HCT116 (cell line): Measurements from ENCODE around the gene PCBP3. TPM values are rescaled to one million over a fixed set of nuclear protein-coding genes. Genes with fewer than 3 reads are reported as not detected.

Experiments used
- ATAC-seq: fragments of 200-7000 bp; cut with Tn5 transposase; 2 replicates; pipeline ENCODE4 v1.9.1; 2020; ENCODE audit warnings: mild to moderate bottlenecking, moderate library complexity
- BruUV-seq: library from RNA; stranded (reverse); fragments of 400-500 nt; replicated peaks from 2 replicates; lab custom pipeline; 2021; lab: Mats Ljungman, UMichigan
- CTCF ChIA-PET: fragments of 300-600 bp; sonication (Branson Sonifier 250); formaldehyde crosslinking; loops from one replicate; lab custom pipeline; 2021; ENCODE audit warnings: antibody characterized with exemption; lab: Charles Lee
- POLR2A ChIA-PET: fragments of 300-600, 350-600 bp; sonication (Branson Sonifier 250); formaldehyde crosslinking; loops from one replicate; lab custom pipeline; 2021; ENCODE audit warnings: antibody characterized with exemption; lab: Charles Lee
- RAD21 ChIA-PET, 2 experiments: fragments of 300-600 bp; sonication (Branson Sonifier 250); formaldehyde crosslinking; loops; one replicate each; lab custom pipeline; 2023; ENCODE audit warnings: low total read pairs in 2 of 2; ENCODE audit not compliant: uncharacterized antibody in 2 of 2, unreplicated experiment in 2 of 2, low non-redundant PET in 1 of 2; lab: Charles Lee
- DNase-seq: peaks from one replicate; pipeline ENCODE4 v3.0.0-alpha.2; 2010; ENCODE audit warnings: low read depth, low spot score
- H2AFZ ChIP-seq: fragments of 200-600 bp; shearing (Covaris generic), sonication (generic); 2 replicates; pipeline ENCODE4 v1.6.1; 2017; ENCODE audit warnings: low read depth, mixed run types, mixed read lengths, antibody characterized with exemption, low read length; ENCODE audit not compliant: poor library complexity, severe bottlenecking
- H3K27ac ChIP-seq: 2 replicates; pipeline ENCODE4 v1.5.1; 2012; ENCODE audit warnings: low read depth, low read length
- H3K27me3 ChIP-seq: fragments of 200-600 bp; sonication (generic); 2 replicates; pipeline ENCODE4 v1.6.1; 2016; ENCODE audit warnings: mixed run types, low read length, mixed read lengths; ENCODE audit not compliant: insufficient read depth
- H3K36me3 ChIP-seq, 2 experiments: fragments of 200-500 bp in 1 of 2; fragments of 200-600 bp in 1 of 2; sonication (Bioruptor generic) in 1 of 2; sonication (generic) in 1 of 2; 2 replicates each; pipeline versions ENCODE4 v1.5.1 to v1.6.1; 2014 to 2016; ENCODE audit warnings: low read length in 2 of 2, inconsistent platforms in 1 of 2, mixed read lengths in 1 of 2, mixed run types in 1 of 2; ENCODE audit not compliant: insufficient read depth in 2 of 2, control insufficient read depth in 1 of 2
- H3K4me1 ChIP-seq, 2 experiments: fragments of 200-600 bp in 1 of 2; sonication (generic) in 1 of 2; 2 replicates each; pipeline versions ENCODE4 v1.5.1 to v1.6.1; 2012 to 2017; ENCODE audit warnings: low read length in 2 of 2, inconsistent platforms in 1 of 2, mild to moderate bottlenecking in 1 of 2, mixed read lengths in 1 of 2, mixed run types in 1 of 2, moderate library complexity in 1 of 2; ENCODE audit not compliant: insufficient read depth in 2 of 2, control insufficient read depth in 1 of 2
- H3K4me2 ChIP-seq: fragments of 200-600 bp; sonication (generic); 2 replicates; pipeline ENCODE4 v1.6.1; 2017; ENCODE audit warnings: mixed run types, low read length, mixed read lengths
- H3K4me3 ChIP-seq, 2 experiments: fragments of 200-600 bp in 1 of 2; sonication (generic) in 1 of 2; replicated peaks in 1 of 2; 2 replicates each; pipeline ENCODE4 v1.5.1; 2011 to 2016; ENCODE audit warnings: low read length in 2 of 2, control low read depth in 1 of 2, low read depth in 1 of 2, mild to moderate bottlenecking in 1 of 2, mixed read lengths in 1 of 2, mixed run types in 1 of 2
- H3K79me2 ChIP-seq: fragments of 200-600 bp; sonication (generic); 2 replicates; pipeline ENCODE4 v1.6.1; 2017; ENCODE audit warnings: mild to moderate bottlenecking, mixed run types, low read length, moderate library complexity, mixed read lengths; ENCODE audit not compliant: insufficient read depth
- H3K9ac ChIP-seq: fragments of 200-600 bp; sonication (generic); 2 replicates; pipeline ENCODE4 v1.6.1; 2016; ENCODE audit warnings: low read length, mixed read lengths
- H3K9me2 ChIP-seq: fragments of 200-600 bp; sonication (generic), shearing (Covaris generic); 2 replicates; pipeline ENCODE4 v1.6.1; 2017; ENCODE audit warnings: mixed run types, mild to moderate bottlenecking, moderate library complexity; ENCODE audit not compliant: insufficient read depth
- H3K9me3 ChIP-seq, 2 experiments: fragments of 200-500 bp in 1 of 2; fragments of 200-600 bp in 1 of 2; sonication (Bioruptor generic) in 1 of 2; sonication (generic) in 1 of 2; 2 replicates each; pipeline ENCODE4 v1.6.1; 2014 to 2017; ENCODE audit warnings: low read length in 2 of 2, mixed read lengths in 2 of 2, inconsistent platforms in 1 of 2, low read depth in 1 of 2, mild to moderate bottlenecking in 1 of 2, mixed run types in 1 of 2, moderate library complexity in 1 of 2; ENCODE audit not compliant: control insufficient read depth in 1 of 2, insufficient read depth in 1 of 2
- H4K20me1 ChIP-seq: fragments of 200-600 bp; sonication (generic), shearing (Covaris generic); 2 replicates; pipeline ENCODE4 v1.6.1; 2017; ENCODE audit warnings: mixed run types, mild to moderate bottlenecking, moderate library complexity; ENCODE audit not compliant: insufficient read depth
- CEBPB ChIP-seq: IDR thresholded peaks from 2 replicates; pipeline ENCODE4 v1.6.1; 2012; ENCODE audit warnings: low read depth
- EGR1 ChIP-seq: IDR thresholded peaks from 2 replicates; pipeline ENCODE4 v1.6.1; 2012; ENCODE audit warnings: low read depth
- ELF1 ChIP-seq: IDR thresholded peaks from 2 replicates; pipeline ENCODE4 v1.6.1; 2012; ENCODE audit warnings: low read depth, borderline replicate concordance
- EZH2 ChIP-seq: fragments of 200-600 bp; sonication (generic); IDR thresholded peaks from 2 replicates; pipeline ENCODE4 v1.6.1; 2017; ENCODE audit warnings: antibody characterized with exemption, mixed run types
- EZH2phosphoT487 ChIP-seq: fragments of 200-600 bp; IDR thresholded peaks from 2 replicates; pipeline ENCODE4 v1.6.1; 2018; ENCODE audit warnings: antibody characterized with exemption, borderline replicate concordance
- FOSL1 ChIP-seq: IDR thresholded peaks from 2 replicates; pipeline ENCODE4 v1.6.1; 2012; ENCODE audit warnings: low read depth
- JUND ChIP-seq: IDR thresholded peaks from 2 replicates; pipeline ENCODE4 v1.6.1; 2012
- POLR2A ChIP-seq: IDR thresholded peaks from 2 replicates; pipeline ENCODE4 v1.7.0; 2011; ENCODE audit warnings: borderline replicate concordance; ENCODE audit not compliant: insufficient read depth, insufficient read length; ENCODE audit errors: extremely low read depth
- RAD21 ChIP-seq: IDR thresholded peaks from 2 replicates; pipeline ENCODE4 v1.6.1; 2012; ENCODE audit warnings: low read depth, mild to moderate bottlenecking
- SIN3A ChIP-seq: IDR thresholded peaks from 2 replicates; pipeline ENCODE4 v1.6.1; 2012; ENCODE audit warnings: low read depth
- TCF7L2 ChIP-seq: IDR thresholded peaks from 2 replicates; pipeline ENCODE4 v1.7.0; 2011; ENCODE audit warnings: borderline replicate concordance, inconsistent platforms; ENCODE audit not compliant: insufficient read depth, insufficient read length; ENCODE audit errors: extremely low read depth
- ZFX ChIP-seq: fragments of 450-650 bp; IDR thresholded peaks from 2 replicates; pipeline ENCODE4 v1.6.1; 2017
- intact Hi-C: fragments of 100-400 bp; cut with micrococcal nuclease; formaldehyde crosslinking; loops from 2 replicates; pipeline ENCODE4 v1.10.0; 2022
- total RNA-seq: library from RNA; stranded (reverse); gene quantifications from one replicate; pipeline ENCODE4 v1.2.1, GENCODE V29; 2021; ENCODE audit not compliant: unreplicated experiment
- TF ChIP-seq, protein P1 (sequence below): IDR thresholded peaks from 2 replicates; pipeline ENCODE4 v1.6.1; 2012
- TF ChIP-seq, protein P2 (sequence below): IDR thresholded peaks from 2 replicates; pipeline ENCODE4 v1.6.1; 2011; ENCODE audit warnings: mild to moderate bottlenecking, low read length, moderate library complexity; ENCODE audit not compliant: insufficient replicate concordance; ENCODE audit errors: extremely low read depth
- TF ChIP-seq, protein P3 (sequence below): IDR thresholded peaks from 2 replicates; pipeline ENCODE4 v1.6.1; 2012
- TF ChIP-seq, protein P4 (sequence below), 3 experiments: fragments of 200-600 bp in 1 of 3; sonication (generic) in 1 of 3; IDR thresholded peaks in 2 of 3; conservative IDR thresholded peaks in 1 of 3; 2 replicates each; pipeline ENCODE4 v1.5.1; 2012 to 2017; ENCODE audit warnings: low read depth in 2 of 3, low read length in 2 of 3, antibody characterized with exemption in 1 of 3, borderline replicate concordance in 1 of 3, control low read depth in 1 of 3, mild to moderate bottlenecking in 1 of 3, mixed read lengths in 1 of 3, mixed run types in 1 of 3, moderate library complexity in 1 of 3; ENCODE audit not compliant: insufficient read depth in 1 of 3

The PCBP3 gene
- total RNA-seq, 1 experiment from 2014 or later: 3.1 TPM

DNA sequence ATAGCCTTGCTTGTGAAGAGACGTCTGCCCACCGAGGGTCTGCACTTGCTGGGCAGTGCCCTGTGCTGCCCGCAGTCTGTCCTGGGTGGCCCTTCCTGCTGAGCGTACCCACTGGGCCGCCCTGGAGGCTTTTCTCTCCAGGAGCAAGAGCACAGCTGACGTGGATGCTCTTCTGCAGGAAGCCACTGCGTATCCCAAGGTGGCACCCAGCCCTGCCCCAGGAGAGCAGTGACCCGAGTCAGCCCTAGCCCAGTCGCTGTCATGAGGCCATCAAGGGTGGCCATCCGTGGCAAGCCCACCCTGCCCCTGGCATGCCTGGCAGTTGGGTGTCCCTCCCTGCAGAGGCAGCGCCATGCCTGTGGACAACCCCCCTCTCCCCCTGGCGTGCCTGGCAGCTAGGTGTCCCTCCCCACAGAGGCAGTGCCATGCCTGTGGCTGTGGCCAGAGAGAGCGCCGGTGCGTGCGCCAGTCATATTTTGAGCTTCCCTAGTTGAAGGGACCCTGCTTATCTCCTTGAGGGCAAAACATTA is 286.8 kb downstream of the PCBP3 start:
- POLR2A ChIA-PET: no interaction called here
- Histone ChIP-seq H3K4me1 (peaks cover 2 to 8% of the 10 kb centered on the region in 2 experiments; a peak in 3 of 4 replicates), H3K9me2 (no peaks in the 10 kb centered on the region), H3K27me3 (no peaks in the 10 kb centered on the region), H3K27ac (no peak overlapping the region), H3K4me3 (no peak overlapping the region), H2AFZ (no peak overlapping the region), H3K36me3 (no peaks in the 10 kb centered on the region), H4K20me1 (no peaks in the 10 kb centered on the region), H3K9ac (no peak overlapping the region), H3K4me2 (no peak overlapping the region), H3K79me2 (no peaks in the 10 kb centered on the region), H3K9me3 (no peaks in the 10 kb centered on the region)
- no TSS peak for BruUV-seq
- CTCF ChIA-PET: no interaction called here
- RAD21 ChIA-PET: interaction anchor here in 1 of 2 experiments (0.6 kb wide), 1 partner anchor 415 kb away, joined by 3 read pairs; no protein-coding TSS in a partner anchor
- intact Hi-C loops: no loop called here
- ATAC-seq: no peak
- DNase-seq: no peak
- TF ChIP-seq EGR1 (no peak), EZH2phosphoT487 (no peak)

DNA sequence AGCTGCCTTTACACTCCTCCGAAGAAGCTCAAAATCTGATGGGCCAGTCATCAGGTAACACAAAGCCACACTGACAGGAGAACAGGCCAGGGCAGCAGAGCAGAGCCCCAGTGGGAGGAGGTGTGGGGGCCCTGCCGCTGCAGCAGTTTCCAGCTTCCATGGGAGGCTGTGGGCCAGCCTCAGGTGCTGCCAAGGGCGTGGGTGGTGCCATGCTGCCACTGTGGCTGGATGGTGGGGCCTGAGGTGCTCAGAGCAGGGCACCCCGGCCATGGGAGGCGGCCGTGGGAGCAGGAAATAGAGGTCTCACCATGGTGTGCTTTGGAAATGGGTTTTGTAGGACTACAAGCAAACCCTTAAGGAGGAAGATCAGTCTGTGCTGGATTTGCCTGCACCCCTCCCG is 287.3 kb downstream of the PCBP3 start:
- Histone ChIP-seq H3K9me3 (no peaks in the 10 kb centered on the region), H3K79me2 (no peaks in the 10 kb centered on the region), H3K9me2 (no peaks in the 10 kb centered on the region), H2AFZ (no peak overlapping the region), H3K27ac (no peak overlapping the region), H3K4me3 (no peak overlapping the region), H3K27me3 (no peaks in the 10 kb centered on the region), H3K9ac (no peak overlapping the region), H3K36me3 (no peaks in the 10 kb centered on the region), H4K20me1 (no peaks in the 10 kb centered on the region), H3K4me2 (no peak overlapping the region), H3K4me1 (peaks cover 2 to 8% of the 10 kb centered on the region in 2 experiments; a peak in 3 of 4 replicates)
- ChIA-PET POLR2A (no interaction called here), CTCF (no interaction called here), RAD21 (no interaction called here)
- TF ChIP-seq, protein P1, sequence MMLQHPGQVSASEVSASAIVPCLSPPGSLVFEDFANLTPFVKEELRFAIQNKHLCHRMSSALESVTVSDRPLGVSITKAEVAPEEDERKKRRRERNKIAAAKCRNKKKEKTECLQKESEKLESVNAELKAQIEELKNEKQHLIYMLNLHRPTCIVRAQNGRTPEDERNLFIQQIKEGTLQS: no peak
- TF ChIP-seq, protein P2, sequence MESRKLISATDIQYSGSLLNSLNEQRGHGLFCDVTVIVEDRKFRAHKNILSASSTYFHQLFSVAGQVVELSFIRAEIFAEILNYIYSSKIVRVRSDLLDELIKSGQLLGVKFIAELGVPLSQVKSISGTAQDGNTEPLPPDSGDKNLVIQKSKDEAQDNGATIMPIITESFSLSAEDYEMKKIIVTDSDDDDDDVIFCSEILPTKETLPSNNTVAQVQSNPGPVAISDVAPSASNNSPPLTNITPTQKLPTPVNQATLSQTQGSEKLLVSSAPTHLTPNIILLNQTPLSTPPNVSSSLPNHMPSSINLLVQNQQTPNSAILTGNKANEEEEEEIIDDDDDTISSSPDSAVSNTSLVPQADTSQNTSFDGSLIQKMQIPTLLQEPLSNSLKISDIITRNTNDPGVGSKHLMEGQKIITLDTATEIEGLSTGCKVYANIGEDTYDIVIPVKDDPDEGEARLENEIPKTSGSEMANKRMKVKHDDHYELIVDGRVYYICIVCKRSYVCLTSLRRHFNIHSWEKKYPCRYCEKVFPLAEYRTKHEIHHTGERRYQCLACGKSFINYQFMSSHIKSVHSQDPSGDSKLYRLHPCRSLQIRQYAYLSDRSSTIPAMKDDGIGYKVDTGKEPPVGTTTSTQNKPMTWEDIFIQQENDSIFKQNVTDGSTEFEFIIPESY: no peak
- TF ChIP-seq TCF7L2 (no peak), RAD21 (no peak), SIN3A (no peak), FOSL1 (no peak), CEBPB (no peak), JUND (no peak), POLR2A (no peak), EZH2 (no peak), EZH2phosphoT487 (no peak), ZFX (no peak), ELF1 (no peak)
- TF ChIP-seq, protein P3, sequence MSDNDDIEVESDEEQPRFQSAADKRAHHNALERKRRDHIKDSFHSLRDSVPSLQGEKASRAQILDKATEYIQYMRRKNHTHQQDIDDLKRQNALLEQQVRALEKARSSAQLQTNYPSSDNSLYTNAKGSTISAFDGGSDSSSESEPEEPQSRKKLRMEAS: no peak
- TF ChIP-seq, protein P4, sequence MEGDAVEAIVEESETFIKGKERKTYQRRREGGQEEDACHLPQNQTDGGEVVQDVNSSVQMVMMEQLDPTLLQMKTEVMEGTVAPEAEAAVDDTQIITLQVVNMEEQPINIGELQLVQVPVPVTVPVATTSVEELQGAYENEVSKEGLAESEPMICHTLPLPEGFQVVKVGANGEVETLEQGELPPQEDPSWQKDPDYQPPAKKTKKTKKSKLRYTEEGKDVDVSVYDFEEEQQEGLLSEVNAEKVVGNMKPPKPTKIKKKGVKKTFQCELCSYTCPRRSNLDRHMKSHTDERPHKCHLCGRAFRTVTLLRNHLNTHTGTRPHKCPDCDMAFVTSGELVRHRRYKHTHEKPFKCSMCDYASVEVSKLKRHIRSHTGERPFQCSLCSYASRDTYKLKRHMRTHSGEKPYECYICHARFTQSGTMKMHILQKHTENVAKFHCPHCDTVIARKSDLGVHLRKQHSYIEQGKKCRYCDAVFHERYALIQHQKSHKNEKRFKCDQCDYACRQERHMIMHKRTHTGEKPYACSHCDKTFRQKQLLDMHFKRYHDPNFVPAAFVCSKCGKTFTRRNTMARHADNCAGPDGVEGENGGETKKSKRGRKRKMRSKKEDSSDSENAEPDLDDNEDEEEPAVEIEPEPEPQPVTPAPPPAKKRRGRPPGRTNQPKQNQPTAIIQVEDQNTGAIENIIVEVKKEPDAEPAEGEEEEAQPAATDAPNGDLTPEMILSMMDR (IDR thresholded peaks at IDR 0.05 in 2 of 3, conservative IDR thresholded peaks at IDR 0.05 in 1 of 3; ENCODE audit: borderline replicate concordance in 1 of 3, insufficient read depth in 1 of 3, low read depth in 2 of 3, low read length in 2 of 3): no peak
- DNase-seq: no peak
- intact Hi-C loops: no loop called here
- BruUV-seq: no TSS peak
- ATAC-seq: no peak
